Medulla oblongata (tissue), 1 donor: ENCODE data around the gene HES2.
"Not testable (repeated sequence)": the region's sequence is repeated elsewhere in the genome, so short reads cannot be mapped to it uniquely, and the experiment has no call there.

Experiments used
- DNase-seq: peaks from one replicate; pipeline ENCODE4 v3.0.0-alpha.2; 2015; ENCODE audit errors: extremely low spot score

The HES2 gene

DNA sequence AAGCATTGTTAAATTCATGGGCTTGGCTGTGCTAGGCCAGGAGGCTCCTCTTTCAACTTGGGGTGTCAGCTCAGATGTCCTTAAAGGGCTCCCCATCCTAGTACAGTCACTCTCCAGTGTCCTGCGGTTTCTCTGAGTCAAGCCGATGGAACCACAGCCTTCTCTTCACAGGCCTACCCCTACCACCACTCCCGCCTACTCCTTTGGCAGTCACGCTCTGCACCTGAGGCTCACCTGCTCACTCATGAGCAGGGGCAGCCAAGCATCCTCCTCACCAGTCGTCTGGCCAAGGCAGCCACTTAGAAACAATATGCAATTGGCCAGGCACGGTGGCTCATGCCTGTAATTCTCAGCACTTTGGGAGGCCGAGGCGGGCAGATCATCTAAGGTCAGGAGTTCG, 29.7 kb downstream of the HES2 start:
- no peak for DNase-seq

- no peak for DNase-seq
These were observed 33.3 kb downstream of the HES2 start for GRCh38 chr1:6386371-6386949.

DNA sequence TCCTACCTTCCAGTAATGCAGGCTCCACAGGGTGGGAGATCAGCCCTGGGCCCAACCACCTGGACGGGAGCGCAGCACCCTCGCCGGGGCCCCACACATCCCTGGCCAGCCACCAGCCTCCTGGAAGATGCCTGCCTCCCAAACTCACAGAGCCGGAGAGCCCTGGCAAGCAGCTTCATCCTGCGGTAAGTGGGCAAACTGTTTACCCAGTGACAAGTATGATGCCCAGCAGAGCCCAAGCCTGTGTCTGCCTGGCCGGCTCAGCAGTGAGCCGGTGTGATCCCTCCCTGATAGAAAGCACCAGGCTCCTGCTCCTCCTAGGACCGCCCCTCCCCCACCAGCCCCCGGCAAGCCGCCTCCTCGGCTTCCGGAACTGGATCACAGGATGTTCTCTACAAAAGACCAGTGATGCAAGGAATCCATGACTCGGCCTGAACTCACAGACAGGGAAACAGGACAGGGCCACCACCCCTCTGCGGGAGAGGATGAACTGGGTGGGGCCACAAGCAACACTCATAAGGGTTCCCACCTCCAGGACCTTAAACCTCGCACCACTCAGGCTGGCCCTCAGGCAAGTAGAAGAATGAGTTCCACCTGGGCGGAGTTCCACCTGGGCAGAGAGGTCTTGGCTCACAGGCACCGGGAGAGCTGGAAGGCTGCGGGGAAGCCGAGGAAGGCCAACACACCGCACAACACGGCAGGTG, 34.1 kb downstream of the HES2 start:
- peak; percentile 49 for DNase-seq

- DNase-seq = peak; percentile 85
These were observed 34.8 kb downstream of the HES2 start for GRCh38 chr1:6384962-6385361.

- no peak for DNase-seq
These were observed 35.6 kb downstream of the HES2 start for GRCh38 chr1:6384135-6384534.

- DNase-seq = no peak
These were observed 39.7 kb downstream of the HES2 start for GRCh38 chr1:6380037-6380436.

DNA sequence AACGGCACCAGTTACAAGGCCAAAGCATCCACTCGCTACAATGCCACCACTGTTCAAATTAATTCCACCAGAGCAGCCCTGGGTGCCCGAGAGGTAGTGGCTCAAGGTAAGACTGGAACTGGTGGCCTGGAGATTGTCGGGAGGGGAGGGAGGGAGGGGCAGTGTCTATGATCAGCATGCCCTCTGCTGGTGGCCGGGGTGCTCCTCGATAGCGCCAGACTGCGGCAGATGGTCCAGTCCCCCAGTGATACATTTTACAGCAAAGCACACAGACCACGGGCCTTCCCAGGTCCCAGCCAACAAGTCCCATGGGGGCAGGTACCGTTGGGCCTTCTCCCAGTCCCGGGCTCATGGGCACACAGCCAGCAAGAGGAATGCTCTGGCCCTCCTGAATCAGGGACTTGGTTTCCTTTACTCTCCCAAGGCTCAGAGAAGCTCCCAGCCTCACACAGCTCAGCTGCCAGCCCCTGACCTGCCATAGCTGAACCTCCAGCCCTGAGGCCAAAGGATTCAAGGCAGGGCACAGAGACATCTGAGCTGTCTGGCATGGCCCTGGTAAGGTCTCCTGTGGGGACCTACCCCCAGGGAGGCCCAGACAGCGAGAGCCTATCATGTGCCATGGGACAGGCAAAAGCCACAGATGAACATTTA, 41.5 kb downstream of the HES2 start:
- no peak for DNase-seq

DNA sequence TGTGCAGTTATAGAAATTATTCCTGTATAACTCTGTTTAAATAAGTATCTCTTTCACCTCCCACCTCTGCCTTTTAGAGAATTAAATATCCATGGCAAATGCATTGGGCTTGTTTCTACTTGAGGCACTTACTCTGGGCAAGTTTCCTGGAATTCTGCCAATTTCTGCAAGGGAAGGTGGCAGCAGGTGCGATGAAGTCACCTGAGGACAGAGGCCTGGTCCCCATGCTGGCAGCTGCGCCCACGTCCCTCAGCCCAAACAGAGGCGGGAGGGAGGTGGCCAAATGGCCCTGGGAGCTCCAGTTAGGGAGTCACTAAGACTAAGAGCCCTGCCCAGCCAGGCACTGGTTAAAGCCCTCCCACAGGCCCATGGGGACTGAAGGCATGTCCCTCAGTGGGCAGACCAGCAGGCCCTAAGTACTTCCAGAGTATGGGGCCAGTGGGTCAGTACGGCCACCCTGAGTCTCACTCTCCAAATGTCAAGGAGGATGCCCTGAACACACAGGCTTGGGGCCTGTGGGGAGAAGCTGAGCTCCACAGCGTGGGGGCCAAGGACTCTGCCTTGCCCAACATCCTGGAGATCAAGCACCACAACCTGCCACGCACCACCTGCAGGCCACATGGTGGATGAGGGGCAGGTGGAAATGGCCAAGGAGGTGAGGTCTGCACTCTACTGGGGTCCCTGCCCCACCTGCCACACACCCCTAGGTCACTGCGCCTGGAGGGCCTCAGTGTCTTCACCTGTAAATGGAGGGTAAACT, 45.6 kb downstream of the HES2 start:
- DNase-seq = no peak

DNA sequence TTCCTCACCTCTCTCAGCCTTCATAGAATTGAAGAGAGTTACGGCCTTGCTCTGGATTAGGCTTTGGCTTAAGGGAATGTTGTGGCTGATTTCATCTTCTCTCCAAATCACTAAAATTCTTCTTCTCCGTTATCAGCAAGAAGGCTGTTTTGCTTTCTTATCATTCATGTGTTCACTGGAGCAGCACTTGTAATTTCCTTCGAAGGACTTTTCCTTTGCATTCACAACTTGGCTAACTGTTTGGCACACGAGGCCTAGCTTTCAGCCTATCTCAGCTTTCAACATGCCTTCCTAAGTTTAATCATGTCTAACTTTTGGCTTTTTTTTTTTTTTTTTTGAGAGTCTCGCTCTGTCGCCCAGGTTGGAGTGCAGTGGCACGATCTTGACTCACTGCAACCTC, 47.5 kb downstream of the HES2 start:
- DNase-seq = not testable (repeated sequence)

DNA sequence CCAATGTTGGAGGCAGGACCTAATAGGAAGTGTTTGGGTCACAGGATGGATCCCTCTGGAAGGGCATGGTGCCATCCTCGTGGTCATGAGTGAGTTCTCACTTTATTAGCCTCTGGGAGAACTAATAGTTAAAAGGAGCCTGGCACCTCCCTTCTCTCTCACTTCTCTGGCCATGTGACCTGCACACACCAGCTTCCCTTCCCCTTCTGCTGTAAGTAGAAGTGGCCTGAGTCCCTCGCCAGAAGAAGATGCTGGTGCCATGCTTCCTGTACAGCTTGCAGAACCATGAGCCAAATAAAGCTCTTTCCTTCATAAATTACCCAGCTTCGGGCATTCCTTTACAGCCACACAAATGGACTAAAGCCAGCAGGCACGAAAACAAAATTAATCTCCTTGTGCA, 49.7 kb downstream of the HES2 start:
- no peak for DNase-seq

DNA sequence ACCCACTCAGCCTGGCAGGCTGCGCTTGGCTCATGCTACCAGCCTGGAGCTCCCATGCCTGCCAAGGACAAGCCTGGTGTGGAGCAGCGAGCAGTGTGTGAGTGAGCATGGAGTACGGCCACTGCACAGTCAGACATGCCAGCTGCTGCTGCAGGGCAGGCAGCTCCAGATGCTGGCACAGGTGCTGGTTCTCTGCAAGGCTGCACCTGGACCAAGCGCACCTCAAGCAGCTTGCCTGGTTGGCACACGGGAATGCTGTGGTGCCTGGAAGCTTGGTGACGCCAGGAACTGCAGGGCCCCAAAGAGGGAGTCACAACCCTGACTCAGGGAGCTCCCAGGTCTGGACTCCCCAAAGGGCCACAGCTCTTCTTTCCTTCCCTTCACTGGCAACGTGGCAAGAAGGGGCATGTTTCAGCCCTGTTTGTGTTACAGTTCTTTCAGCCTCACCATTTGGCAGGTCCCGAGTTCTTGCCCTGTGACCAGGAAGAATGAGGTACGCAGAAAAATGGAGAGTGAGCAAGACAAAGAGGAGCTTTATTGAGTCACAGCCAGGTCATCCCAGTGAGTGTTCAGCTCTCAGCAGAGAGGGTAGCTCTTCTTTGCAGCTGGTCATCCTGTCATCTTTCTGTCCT, 52.2 kb downstream of the HES2 start:
- DNase-seq = peak; percentile 50

- DNase-seq = no peak
These were observed 54.7 kb downstream of the HES2 start for GRCh38 chr1:6365047-6365446.

DNA sequence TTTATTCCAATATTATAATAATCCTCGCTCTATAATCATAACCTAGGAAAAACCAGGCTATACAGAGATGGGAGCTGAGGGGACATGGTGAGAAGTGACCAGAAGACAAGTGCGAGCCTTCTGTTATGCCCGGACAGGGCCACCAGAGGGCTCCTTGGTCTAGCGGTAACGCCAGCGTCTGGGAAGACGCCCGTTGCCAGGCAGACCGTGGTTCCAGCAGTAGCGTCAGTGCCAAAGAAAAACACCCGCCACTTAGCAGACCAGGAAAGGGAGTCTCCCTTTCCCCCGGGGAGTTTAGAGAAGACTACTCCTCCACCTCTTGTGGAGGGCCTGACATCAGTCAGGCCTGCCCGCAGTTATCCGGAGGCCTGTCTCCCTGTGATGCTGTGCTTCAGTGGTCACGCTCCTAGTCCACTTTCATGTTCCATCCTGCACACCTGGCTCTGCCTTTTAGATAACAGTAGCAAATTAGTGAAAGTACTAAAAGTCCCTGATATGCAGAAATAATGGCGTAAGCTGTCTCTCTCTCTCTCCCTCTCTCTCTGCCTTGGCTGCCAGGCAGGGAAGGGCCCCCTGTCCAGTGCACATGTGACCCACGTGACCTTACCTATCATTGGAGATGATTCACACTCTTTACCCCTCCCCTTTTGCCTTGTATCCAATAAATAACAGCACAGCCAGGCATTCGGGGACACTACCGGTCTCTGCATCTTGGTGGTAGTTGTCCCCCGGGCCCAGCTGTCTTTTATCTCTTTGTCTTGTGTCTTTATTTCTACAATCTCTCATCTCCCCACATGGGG, 56.4 kb downstream of the HES2 start:
- DNase-seq = peak; percentile 60
